Progenitor cell of endocrine pancreas (in vitro differentiated cells): Measurements from ENCODE around the gene PC. TPM values are rescaled to one million over a fixed set of nuclear protein-coding genes. Genes with fewer than 3 reads are reported as not detected.

Source experiments
- DNase-seq: peaks from one replicate; pipeline ENCODE4 v3.0.0; 2021; ENCODE audit warnings: low spot score; ENCODE audit not compliant: unreplicated experiment
- H3K27ac Mint-ChIP-seq: 2 replicates; pipeline ENCODE4 v1.8.0; 2021; ENCODE audit warnings: mild to moderate bottlenecking, moderate library complexity, mixed read lengths
- H3K27me3 Mint-ChIP-seq: 2 replicates; pipeline ENCODE4 v1.8.0; 2021; ENCODE audit warnings: mixed read lengths
- H3K36me3 Mint-ChIP-seq: 2 replicates; pipeline ENCODE4 v1.8.0; 2022; ENCODE audit warnings: mixed read lengths; ENCODE audit not compliant: insufficient read depth
- H3K4me1 Mint-ChIP-seq: 2 replicates; pipeline ENCODE4 v1.8.0; 2021; ENCODE audit warnings: low read depth, mixed read lengths
- H3K4me3 Mint-ChIP-seq: 2 replicates; pipeline ENCODE4 v1.8.0; 2021; ENCODE audit warnings: low read depth, mild to moderate bottlenecking, moderate library complexity, mixed read lengths
- H3K9me3 Mint-ChIP-seq: 2 replicates; pipeline ENCODE4 v1.8.0; 2021; ENCODE audit warnings: low read depth, mixed read lengths
- CTCF ChIP-seq: fragments of 200-600 bp; sonication (generic); IDR thresholded peaks from one replicate; pipeline ENCODE4 v1.5.0; 2021; ENCODE audit warnings: antibody characterized with exemption, mild to moderate bottlenecking; ENCODE audit not compliant: unreplicated experiment
- total RNA-seq: library from RNA; stranded (reverse); gene quantifications from 2 replicates; pipeline ENCODE4 v1.2.1, GENCODE V29; 2021

Gene PC
- total RNA-seq, 1 donor from 2014 or later = 25.0 TPM

- H3K4me1 Mint-ChIP-seq = peaks cover 15% of the 10 kb centered on the region
- H3K27ac Mint-ChIP-seq = peak overlapping the region; percentile 97
- peaks cover 6% of the 10 kb centered on the region for H3K36me3 Mint-ChIP-seq
- peak overlapping the region; percentile 92 for H3K4me3 Mint-ChIP-seq
- TF ChIP-seq CTCF = no peak
- H3K9me3 Mint-ChIP-seq = no peaks in the 10 kb centered on the region
- DNase-seq = no peak
- H3K27me3 Mint-ChIP-seq = no peaks in the 10 kb centered on the region
Observed at GRCh38 chr11:66842501-66842895, 115.7 kb downstream of the PC start.

GRCh38 chr11:66841861-66842260 is 116.3 kb downstream of the PC start:
- Mint-ChIP-seq H3K4me3 (peak overlapping the region; percentile 92), H3K4me1 (peaks cover 15% of the 10 kb centered on the region), H3K27ac (peak overlapping the region; percentile 97), H3K36me3 (peaks cover 6% of the 10 kb centered on the region), H3K9me3 (no peaks in the 10 kb centered on the region), H3K27me3 (no peaks in the 10 kb centered on the region)
- no peak for TF ChIP-seq CTCF
- no peak for DNase-seq

- H3K4me3 Mint-ChIP-seq = no peak overlapping the region
- H3K36me3 Mint-ChIP-seq = peaks cover 6% of the 10 kb centered on the region
Observed at GRCh38 chr11:66840317-66841091, 117.7 kb downstream of the PC start.

GRCh38 chr11:66835768-66836405 is 122.3 kb downstream of the PC start:
- Mint-ChIP-seq H3K36me3 (peaks cover 6% of the 10 kb centered on the region), H3K4me3 (no peak overlapping the region), H3K27me3 (no peaks in the 10 kb centered on the region), H3K9me3 (no peaks in the 10 kb centered on the region), H3K4me1 (peaks cover 9% of the 10 kb centered on the region), H3K27ac (no peak overlapping the region)
- DNase-seq = no peak
- no peak for TF ChIP-seq CTCF

More at GRCh38 chr11:66840317-66841091, 117.7 kb downstream of the PC start:
- Mint-ChIP-seq H3K27ac (peak overlapping the region; percentile 85), H3K4me1 (peaks cover 15% of the 10 kb centered on the region), H3K9me3 (no peaks in the 10 kb centered on the region), H3K27me3 (no peaks in the 10 kb centered on the region)
- no peak for TF ChIP-seq CTCF
- no peak for DNase-seq

GRCh38 chr11:66834943-66835342 is 123.2 kb downstream of the PC start:
- Mint-ChIP-seq H3K27ac (peak overlapping the region; percentile 67), H3K27me3 (no peaks in the 10 kb centered on the region), H3K36me3 (peaks cover 2% of the 10 kb centered on the region), H3K4me3 (no peak overlapping the region), H3K4me1 (peaks cover 9% of the 10 kb centered on the region), H3K9me3 (no peaks in the 10 kb centered on the region)
- TF ChIP-seq CTCF = no peak
- DNase-seq = no peak
